AG09309 (cell line): Measurements from ENCODE around the gene CDKL2.
"Not testable (repeated sequence)": the region's sequence is repeated elsewhere in the genome, so short reads cannot be mapped to it uniquely, and the experiment has no call there.

Source experiments
- DNase-seq: peaks from one replicate; pipeline ENCODE4 v3.0.0-alpha.2; 2010; ENCODE audit warnings: low read depth
- H3K4me3 ChIP-seq: 2 replicates; pipeline ENCODE4 v1.5.1; 2011; ENCODE audit warnings: mild to moderate bottlenecking, low read depth, low read length, moderate library complexity; ENCODE audit not compliant: control insufficient read depth
- TF ChIP-seq, protein P1 (sequence below): IDR thresholded peaks from 2 replicates; pipeline ENCODE4 v1.5.1; 2011; ENCODE audit warnings: mild to moderate bottlenecking, low read depth, low read length, inconsistent platforms; ENCODE audit not compliant: insufficient read depth, control insufficient read depth; ENCODE audit errors: missing control alignments

Gene CDKL2

GRCh38 chr4:75547647-75548387 lies 82.5 kb downstream of the CDKL2 start:
- TF ChIP-seq, protein P1, sequence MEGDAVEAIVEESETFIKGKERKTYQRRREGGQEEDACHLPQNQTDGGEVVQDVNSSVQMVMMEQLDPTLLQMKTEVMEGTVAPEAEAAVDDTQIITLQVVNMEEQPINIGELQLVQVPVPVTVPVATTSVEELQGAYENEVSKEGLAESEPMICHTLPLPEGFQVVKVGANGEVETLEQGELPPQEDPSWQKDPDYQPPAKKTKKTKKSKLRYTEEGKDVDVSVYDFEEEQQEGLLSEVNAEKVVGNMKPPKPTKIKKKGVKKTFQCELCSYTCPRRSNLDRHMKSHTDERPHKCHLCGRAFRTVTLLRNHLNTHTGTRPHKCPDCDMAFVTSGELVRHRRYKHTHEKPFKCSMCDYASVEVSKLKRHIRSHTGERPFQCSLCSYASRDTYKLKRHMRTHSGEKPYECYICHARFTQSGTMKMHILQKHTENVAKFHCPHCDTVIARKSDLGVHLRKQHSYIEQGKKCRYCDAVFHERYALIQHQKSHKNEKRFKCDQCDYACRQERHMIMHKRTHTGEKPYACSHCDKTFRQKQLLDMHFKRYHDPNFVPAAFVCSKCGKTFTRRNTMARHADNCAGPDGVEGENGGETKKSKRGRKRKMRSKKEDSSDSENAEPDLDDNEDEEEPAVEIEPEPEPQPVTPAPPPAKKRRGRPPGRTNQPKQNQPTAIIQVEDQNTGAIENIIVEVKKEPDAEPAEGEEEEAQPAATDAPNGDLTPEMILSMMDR, result no peak
- no peak for DNase-seq

GRCh38 chr4:75545526-75545925 lies 84.8 kb downstream of the CDKL2 start:
- TF ChIP-seq, protein P1, result no peak
- peak; percentile 13 for DNase-seq
- no peak overlapping the region for H3K4me3 ChIP-seq

More at GRCh38 chr4:75547647-75548387, 82.5 kb downstream of the CDKL2 start:
- no peak overlapping the region for H3K4me3 ChIP-seq

GRCh38 chr4:75544870-75545269 lies 85.5 kb downstream of the CDKL2 start:
- H3K4me3 ChIP-seq, result no peak overlapping the region
- no peak for DNase-seq
- TF ChIP-seq, protein P1, result no peak

DNA sequence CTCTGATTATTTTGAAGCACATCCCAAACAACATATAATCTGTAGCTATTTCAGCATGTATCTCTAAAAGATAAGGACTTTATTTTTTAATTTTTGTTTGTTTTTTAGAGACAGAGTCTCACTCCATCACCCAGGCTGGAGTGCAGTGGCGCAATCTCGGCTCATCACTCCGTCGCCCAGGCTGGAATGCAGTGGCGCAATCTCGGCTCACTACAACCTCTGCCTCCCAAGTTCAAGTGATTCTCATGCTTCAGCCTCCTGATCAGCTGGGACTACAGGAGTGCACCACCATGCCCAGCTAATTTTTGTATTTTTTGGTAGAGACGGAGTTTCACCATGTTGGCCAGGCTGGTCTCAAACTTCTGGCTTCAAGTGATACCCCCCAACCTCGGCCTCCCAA lies 86.1 kb downstream of the CDKL2 start:
- DNase-seq, H3K4me3 ChIP-seq: not testable (repeated sequence)

- TF ChIP-seq, protein P1, result no peak
- DNase-seq, result peak; percentile 31
- H3K4me3 ChIP-seq, result no peak overlapping the region
Measured at GRCh38 chr4:75542824-75543223, 87.5 kb downstream of the CDKL2 start.

GRCh38 chr4:75537308-75537707 lies 93.0 kb downstream of the CDKL2 start:
- DNase-seq, H3K4me3 ChIP-seq: not testable (repeated sequence)

GRCh38 chr4:75533926-75534325 lies 96.4 kb downstream of the CDKL2 start:
- not testable (repeated sequence) for DNase-seq

DNA sequence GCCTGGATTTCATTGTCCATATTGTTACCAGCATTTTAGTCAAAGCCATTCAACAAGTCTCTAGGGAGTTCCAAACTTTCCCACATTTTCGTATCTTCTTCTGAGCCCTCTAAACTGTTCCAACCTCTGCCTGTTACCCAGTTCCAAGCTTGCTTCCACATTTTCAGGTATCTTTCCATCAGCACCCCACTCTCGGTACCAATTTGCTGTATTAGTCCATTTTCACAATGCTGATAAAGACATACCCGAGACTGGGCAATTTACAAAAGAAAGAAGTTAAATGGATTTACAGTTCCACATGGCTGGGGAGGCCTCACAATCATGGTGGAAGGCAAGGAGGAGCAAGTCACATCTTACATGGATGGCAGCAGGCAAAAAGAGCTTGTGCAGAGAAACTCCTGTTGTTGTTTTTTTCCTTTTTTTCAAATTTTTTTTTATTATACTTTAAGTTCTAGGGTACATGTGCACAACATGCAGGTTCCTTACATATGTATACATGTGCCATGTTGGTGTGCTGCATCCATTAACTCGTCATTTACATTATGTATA lies 96.9 kb downstream of the CDKL2 start:
- not testable (repeated sequence) for H3K4me3 ChIP-seq, DNase-seq

More at GRCh38 chr4:75533926-75534325, 96.4 kb downstream of the CDKL2 start:
- not testable (repeated sequence) for H3K4me3 ChIP-seq

DNA sequence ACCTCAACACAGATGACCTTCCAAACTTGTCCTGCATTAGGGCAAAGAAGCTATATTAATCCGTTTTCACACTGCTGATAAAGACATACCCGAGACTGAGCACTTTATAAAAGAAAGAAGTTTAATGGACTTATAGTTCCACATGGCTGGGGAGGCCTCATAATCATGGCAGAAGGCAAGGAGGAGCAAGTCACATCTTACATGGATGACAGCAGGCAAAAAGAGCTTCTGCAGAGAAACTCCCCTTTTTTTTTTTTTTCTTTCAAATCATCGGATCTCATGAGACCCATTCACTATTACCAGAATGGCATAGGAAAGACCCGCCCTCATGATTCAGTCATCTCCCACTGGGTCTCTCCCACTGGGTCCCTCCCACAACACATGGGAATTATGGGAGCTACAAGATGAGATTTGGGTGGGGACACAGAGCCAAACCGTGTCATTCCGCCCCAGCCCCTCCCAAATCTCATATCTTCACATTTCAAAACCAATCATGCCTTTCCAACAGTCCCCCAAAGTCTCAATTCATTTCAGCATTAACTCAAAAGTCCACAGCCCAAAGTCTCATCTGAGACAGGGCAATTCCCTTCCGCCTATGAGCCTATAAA lies 98.7 kb downstream of the CDKL2 start:
- DNase-seq, H3K4me3 ChIP-seq: not testable (repeated sequence)
